ENCODE measurements around the gene CA6.

GRCh38 chr1:8930116-8930515, 15.6 kb upstream of the CA6 start:
- TF ChIP-seq CTCF (IDR thresholded peaks at IDR 0.05): no peak
- no peak for TF ChIP-seq POLR2AphosphoS5 (IDR thresholded peaks at IDR 0.05)
